ENCODE data around the gene PAX5. TPM values are rescaled to one million over a fixed set of nuclear protein-coding genes. Genes with fewer than 3 reads are reported as not detected.

PAX5 gene
- total RNA-seq, 3 donors from 2014 or later, result 0.29 to 0.32 TPM; not detected in 1

DNA sequence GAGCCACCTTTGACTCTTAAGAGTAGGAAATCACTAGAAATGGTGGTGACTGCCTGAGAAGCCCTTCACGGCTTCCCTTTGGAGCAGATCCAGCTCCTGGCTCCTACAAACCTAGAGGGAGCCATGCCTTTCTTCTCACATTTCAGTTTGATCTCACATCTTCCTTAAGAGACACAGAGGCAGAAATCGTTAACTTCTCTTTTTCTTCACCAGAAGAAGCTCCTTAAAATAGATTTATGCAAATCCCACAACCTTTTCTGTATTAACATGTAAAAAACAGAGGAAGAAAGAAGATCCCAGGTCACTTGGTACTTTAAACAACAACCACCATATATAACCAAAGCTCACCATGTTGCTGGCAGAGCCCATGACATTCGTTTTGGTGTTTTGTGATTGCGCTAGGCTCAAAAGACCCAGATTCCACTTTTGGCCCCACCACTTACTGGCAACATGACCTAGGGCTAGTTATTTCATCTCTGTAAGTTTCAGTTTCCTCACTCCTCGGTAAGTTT, 29.6 kb downstream of the PAX5 start:
- Histone ChIP-seq H3K4me1 (ENCODE audit: low read depth) (no peaks in the 10 kb centered on the region), H3K4me3 (no peak overlapping the region), H3K9me3 (no peaks in the 10 kb centered on the region), H3K36me3 (ENCODE audit: low read depth) (no peaks in the 10 kb centered on the region)
- intact Hi-C loops (cut with DNase I, micrococcal nuclease), result no loop called here
- ATAC-seq, result peak; percentile 28
- TF ChIP-seq, protein P1, sequence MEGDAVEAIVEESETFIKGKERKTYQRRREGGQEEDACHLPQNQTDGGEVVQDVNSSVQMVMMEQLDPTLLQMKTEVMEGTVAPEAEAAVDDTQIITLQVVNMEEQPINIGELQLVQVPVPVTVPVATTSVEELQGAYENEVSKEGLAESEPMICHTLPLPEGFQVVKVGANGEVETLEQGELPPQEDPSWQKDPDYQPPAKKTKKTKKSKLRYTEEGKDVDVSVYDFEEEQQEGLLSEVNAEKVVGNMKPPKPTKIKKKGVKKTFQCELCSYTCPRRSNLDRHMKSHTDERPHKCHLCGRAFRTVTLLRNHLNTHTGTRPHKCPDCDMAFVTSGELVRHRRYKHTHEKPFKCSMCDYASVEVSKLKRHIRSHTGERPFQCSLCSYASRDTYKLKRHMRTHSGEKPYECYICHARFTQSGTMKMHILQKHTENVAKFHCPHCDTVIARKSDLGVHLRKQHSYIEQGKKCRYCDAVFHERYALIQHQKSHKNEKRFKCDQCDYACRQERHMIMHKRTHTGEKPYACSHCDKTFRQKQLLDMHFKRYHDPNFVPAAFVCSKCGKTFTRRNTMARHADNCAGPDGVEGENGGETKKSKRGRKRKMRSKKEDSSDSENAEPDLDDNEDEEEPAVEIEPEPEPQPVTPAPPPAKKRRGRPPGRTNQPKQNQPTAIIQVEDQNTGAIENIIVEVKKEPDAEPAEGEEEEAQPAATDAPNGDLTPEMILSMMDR (IDR thresholded peaks at IDR 0.05), result no peak
- DNase-seq, result no peak

DNA sequence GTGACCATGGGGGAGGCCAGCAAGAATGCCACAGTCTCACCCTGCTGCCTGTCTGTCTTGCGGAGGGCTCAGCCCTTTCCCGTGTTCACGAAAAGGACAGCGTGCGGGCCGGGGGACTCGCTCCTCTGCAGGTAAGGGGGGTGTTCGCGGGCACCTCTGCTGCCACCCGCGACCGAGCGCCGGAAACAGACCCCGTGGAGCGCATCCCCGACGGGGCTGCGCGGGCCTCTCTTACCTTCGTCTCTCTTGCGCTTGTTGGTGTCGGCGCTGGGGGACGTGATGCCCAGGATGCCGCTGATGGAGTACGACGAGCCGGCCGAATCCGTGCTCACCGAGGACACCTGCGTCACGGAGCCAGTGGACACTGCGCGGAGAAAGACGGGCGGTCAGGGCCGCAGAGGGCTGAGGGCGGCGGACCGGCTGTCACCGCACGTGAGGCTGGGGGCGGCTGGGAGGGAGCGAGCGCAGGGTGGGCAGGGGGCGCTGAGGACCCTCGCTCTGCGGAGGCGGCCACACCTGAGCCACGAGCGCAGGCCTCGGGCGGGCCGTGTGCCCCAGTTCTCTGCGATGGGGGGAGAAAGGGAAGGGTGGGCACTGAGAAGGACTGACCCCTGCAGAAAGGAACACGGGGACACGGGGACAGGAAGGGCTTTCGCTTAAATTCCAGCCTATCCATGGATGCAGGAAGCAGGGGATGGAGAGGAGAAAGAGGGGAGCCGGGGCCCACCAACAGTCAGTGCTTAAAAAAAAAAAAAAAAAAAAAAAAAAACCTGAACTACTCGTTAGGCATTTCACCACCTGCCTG, 31.5 kb downstream of the PAX5 start:
- no peak overlapping the region for H3K4me3 ChIP-seq
- no peaks in the 10 kb centered on the region for H3K36me3 ChIP-seq (ENCODE audit: low read depth)
- TF ChIP-seq, protein P1 (IDR thresholded peaks at IDR 0.05), result no peak
- no peaks in the 10 kb centered on the region for H3K4me1 ChIP-seq (ENCODE audit: low read depth)
- no peak for DNase-seq
- intact Hi-C loops (cut with DNase I, micrococcal nuclease), result no loop called here
- H3K9me3 ChIP-seq, result no peaks in the 10 kb centered on the region
- peak; percentile 35 for ATAC-seq

DNA sequence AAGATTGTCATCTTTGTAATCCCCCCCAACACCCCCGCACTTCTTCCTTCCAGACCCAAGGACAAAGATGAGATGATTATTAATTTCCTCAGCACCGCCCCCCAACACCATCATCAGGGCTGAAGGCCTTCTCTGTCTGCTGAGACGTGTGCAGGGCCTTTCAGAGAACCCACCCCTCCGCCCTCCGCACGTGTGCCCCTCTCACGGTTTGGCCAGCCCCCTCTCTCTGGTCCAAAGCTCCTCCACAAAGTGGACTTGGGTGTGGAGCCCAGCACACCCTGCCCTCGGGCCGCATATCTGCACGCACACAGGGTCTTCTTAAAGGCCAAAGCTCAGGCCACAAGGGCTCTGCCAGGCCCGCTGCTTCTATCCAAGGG, 32.0 kb downstream of the PAX5 start:
- no peak overlapping the region for H3K4me3 ChIP-seq
- ATAC-seq (no peak), DNase-seq (no peak)
- TF ChIP-seq, protein P1 (IDR thresholded peaks at IDR 0.05), result no peak
- no peaks in the 10 kb centered on the region for H3K4me1 ChIP-seq (ENCODE audit: low read depth)
- no peaks in the 10 kb centered on the region for H3K9me3 ChIP-seq
- intact Hi-C loops (cut with DNase I, micrococcal nuclease), result no loop called here
- no peaks in the 10 kb centered on the region for H3K36me3 ChIP-seq (ENCODE audit: low read depth)

DNA sequence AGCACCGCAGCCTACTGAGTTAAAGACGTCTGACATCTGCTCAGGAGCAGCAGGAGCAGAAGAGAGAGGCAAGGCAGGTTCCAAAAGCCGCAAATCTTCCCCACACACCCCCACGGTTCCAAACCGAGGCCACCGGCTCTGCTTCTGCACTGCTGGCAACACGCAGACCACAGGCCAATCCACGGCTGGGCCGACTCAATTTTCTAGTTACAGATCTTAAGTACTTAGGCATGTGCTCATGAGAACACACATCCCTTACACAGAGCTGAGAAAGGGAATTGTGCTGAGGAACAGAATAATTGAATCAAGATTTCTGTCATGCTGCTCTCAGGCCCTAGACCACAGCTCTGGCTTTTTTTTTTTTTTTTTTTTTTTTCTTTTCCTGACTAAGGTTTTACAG, 32.6 kb downstream of the PAX5 start:
- H3K4me3 ChIP-seq, result no peak overlapping the region
- H3K36me3 ChIP-seq (ENCODE audit: low read depth), result no peaks in the 10 kb centered on the region
- no peaks in the 10 kb centered on the region for H3K9me3 ChIP-seq
- TF ChIP-seq, protein P1 (IDR thresholded peaks at IDR 0.05), result no peak
- ATAC-seq, result no peak
- intact Hi-C loops (cut with DNase I, micrococcal nuclease), result no loop called here
- no peaks in the 10 kb centered on the region for H3K4me1 ChIP-seq (ENCODE audit: low read depth)
- DNase-seq, result no peak

DNA sequence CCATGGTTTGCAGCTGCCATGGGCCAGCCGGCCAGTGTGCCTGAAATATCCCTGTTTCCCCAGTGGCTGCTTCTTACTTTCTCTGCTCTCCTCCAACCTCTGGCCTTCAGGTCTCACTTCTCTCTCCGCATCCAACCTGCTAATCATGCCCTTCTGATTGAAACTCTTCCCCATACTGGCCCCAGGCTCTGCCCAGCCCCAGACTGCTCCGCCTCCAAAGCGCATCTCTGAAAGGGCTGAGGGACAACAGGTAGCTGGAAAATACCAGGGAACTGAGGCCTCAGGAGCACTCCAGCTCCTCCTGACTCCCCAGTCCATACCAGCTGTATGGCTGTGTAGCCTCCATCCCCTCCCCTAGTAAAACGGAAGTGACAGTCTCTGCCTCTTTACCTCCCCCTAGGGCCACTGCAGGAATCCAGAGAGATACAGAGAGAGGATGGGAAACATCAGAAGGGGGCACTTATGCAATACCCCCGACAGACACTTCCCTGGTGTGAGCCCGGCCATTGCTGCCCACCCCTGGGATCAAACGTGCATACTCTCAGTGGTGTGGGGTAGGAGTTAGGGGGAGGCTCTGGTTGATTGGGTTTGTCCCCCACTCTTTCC, 34.2 kb downstream of the PAX5 start:
- DNase-seq (no peak), ATAC-seq (no peak)
- Histone ChIP-seq H3K4me1 (ENCODE audit: low read depth) (no peaks in the 10 kb centered on the region), H3K36me3 (ENCODE audit: low read depth) (no peaks in the 10 kb centered on the region), H3K4me3 (no peak overlapping the region), H3K9me3 (no peaks in the 10 kb centered on the region)
- TF ChIP-seq, protein P1 (IDR thresholded peaks at IDR 0.05), result no peak
- intact Hi-C loops (cut with DNase I, micrococcal nuclease), result no loop called here

Data from mucosa of descending colon (tissue), 3 donors.